HG03025 (cell line): ENCODE measurements around the gene STEAP1.
"Not testable (repeated sequence)": the region's sequence is repeated elsewhere in the genome, so short reads cannot be mapped to it uniquely, and the experiment has no call there.

Experiments used
- ATAC-seq: cut with Tn5 transposase; IDR thresholded peaks from one replicate; pipeline ENCODE4 v1.9.1; 2021; ENCODE audit warnings: mild to moderate bottlenecking, moderate library complexity; ENCODE audit not compliant: unreplicated experiment, low FRiP score

The STEAP1 gene

DNA sequence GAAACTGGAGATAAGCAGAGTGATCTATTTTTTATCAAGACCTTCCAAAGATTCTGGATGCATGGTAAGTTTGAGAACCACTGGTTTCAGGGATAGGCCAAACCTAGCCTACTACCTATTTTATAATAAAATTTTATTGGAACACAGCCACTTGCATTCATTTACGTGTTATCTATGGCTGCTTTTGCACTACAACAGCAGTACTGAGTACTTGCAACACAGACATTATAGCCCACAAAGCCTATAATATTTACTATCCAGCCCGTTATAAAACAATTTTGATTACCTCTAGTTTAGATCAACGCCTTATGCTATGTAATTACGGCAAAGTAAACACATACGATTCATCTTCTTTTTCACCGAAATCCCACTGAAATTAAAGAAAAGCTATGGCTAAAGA lies 18.4 kb downstream of the STEAP1 start:
- ATAC-seq, result no peak

DNA sequence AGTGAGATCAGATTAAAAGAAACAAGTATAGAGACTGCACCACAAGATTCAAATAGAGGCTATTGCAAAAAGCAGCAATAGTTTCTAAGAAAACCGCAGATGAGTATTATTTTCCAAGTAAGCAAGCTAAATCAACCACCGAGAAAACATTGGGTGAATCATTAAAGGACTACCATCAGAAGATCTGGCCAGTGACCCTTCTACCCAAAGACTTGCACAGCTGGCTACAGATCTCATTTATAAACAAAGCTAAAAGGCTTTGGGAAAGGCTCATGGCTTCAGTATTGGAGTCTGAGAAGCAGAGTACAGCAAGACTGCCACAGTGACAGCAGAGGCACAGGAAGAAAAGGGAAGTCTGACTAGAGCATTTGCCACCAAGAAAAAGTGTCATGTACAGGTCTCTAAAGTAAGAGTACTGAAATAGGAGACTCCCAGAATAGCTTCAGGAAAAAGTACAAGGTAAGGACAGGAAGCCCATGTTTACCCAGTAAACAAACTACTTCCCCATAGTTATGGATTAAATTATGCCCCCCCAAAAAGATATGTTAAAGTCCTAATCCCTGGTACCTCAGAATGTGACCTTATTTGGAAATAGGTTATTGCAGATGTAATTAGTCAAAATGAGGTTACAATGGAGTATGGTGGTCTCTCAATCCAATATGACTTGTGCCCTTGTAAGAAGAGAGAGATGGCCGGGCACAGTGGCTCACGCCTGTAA lies 19.0 kb downstream of the STEAP1 start:
- ATAC-seq, result peak; percentile 92

DNA sequence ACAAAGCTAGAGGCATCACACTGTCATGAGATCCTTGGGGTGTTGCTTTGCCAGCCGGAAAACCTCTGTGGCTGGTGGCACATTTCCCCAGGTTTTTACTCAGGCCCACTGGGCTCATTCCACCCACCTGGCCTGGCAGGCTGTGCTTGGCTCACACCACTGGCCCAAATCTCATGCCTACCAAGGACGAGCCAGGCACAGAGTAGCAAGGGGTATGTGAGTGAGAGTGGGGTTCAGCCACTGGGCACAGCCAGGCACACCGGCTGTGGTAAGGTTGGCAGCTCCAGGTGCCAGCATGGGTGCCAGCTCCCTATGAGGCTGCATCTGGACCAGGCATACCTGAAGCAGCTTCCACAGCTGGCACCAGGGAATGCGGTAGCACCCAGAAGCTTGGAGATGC lies 21.4 kb downstream of the STEAP1 start:
- no peak for ATAC-seq

DNA sequence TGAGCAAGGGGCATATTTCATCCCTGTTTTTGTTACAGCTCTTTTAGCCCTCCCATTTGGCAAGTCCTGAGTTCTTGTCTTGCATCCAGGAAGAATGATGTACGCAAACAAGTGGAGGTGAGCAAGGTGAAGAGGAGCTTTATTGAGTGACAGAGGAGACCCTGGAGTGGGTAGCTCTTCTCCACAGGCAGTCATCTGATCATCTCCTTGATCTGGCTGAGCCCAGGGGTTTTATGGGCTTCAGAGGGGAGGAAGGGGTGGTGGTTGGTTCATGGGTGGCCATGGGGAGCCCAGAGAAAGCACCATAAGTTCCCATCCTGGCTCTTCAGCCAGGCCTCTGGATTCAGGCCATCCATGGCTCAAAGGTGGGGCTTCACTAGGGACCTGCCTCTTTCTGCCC lies 21.9 kb downstream of the STEAP1 start:
- no peak for ATAC-seq

DNA sequence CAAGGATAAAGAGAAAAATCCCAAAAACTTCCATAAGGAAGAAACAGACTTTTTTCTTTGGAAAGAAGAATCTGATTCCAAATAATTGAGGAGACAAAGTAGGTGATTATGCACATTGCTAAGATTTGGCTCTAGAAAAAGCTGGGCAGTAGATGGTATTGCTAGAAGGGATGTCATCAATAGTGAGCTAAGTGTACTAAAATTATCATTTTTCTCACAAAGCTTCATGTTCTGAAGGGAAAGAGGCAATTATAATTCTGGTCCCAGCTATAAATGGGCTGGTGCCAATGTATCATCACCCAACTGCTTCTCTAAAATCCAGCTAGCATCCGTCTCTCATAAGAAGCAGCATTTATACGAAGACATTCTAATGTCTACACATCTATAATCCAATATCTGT lies 23.9 kb downstream of the STEAP1 start:
- no peak for ATAC-seq

DNA sequence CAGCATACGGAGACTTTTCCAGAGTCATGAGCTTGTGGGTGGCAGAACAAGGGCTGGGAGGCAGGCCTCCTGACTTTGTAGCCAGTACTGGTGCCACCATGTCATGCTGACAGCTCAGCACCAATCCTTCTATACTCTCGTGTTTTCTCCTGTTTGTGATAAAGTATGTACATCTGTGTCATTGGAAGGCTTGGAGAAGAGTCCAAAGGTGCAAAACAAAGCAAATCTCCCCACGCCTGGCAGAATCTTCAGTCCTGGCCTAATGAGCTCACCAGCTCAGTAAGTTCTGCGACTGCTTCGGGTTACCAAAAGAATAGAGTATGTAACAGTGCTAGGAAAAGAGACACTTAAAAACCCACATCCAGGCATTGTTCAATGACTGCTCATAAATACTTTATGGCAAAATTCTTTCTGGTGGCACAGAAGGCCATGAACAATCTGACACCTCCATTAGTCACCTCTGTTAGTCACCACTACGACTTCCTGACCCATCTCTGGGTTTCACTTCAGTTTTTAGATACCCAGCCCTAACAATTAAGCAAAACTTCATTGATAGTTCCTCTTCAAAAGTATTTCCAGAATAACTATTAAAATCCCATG lies 24.5 kb downstream of the STEAP1 start:
- peak; percentile 98 for ATAC-seq

DNA sequence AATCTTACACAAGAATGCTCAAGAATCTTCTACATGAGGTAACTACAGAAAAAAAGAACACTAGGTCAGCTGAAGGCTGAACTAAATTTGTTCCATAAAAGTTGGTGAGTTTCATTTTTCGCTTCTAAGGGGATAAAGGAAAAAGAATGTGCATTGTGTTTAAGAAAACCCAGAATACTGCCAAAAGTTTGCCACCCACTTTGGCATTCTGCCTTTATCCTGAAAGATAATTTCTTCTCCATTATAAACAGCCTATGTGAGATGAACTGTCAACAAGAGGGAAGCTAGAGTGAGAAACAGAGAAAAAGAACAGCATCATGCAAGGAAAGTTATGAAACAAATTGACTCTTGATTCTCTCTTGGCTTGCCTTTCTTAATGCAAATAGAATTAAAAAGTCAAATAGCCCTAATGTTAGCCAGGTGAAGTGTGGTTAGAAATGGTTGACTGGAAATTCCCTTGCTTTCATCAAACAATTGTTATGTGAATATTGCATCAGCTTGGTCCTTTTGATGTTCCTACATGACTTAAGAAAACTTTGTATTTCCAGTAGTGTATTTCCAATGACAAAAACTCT lies 25.8 kb downstream of the STEAP1 start:
- ATAC-seq, result no peak

DNA sequence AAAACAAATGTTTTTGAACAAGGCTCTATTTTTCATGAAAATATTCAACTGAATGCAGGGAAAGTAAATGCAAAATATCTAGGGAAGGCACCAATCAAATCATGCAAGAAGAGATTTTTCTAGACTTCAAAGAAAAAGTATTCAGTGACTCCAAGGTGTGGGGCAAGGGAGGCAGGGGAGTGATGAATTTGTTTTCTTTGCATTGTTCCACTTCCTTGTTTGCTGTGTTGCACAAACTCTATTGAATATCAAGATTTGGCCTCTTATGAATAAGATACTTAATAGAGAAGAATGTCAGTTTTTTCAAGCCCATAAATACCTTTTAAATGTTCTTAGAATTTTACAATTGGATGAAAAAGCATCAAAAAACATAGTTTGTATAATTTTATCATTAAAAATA lies 26.4 kb downstream of the STEAP1 start:
- no peak for ATAC-seq

DNA sequence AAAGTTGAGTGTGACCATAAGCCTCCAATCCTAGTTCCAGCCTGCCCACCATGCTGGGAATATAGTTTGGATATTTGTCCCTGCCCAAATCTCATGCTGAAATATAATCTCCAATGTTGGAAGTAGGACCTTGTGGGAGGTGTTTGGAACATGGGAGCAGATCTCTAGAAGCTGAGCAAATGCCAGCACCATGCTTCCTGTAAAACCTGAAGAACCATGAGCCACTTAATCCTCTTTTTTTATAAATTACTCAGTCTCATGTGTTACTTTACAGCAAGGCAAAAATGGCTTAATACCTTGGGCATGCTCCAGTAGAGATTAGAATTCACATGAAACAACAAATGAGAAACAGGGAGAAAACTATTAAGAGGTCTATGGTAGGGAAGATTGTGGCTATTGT lies 27.2 kb downstream of the STEAP1 start:
- ATAC-seq, result no peak

DNA sequence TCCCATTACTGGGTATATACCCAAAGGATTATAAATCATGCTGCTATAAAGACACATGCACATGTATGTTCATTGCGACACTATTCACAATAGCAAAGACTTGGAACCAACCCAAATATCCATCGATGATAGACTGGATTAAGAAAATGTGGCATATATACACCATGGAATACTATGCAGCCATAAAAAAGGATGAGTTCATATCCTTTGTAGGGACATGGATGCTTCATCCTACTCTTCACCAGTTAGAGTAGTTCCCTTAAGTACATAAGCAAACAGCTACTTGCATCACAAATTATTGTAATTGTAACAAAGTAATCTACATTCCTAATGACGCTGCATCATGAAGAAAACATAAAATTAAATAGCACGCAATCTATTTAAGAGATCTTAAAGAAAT lies 32.0 kb downstream of the STEAP1 start:
- ATAC-seq, result not testable (repeated sequence)

DNA sequence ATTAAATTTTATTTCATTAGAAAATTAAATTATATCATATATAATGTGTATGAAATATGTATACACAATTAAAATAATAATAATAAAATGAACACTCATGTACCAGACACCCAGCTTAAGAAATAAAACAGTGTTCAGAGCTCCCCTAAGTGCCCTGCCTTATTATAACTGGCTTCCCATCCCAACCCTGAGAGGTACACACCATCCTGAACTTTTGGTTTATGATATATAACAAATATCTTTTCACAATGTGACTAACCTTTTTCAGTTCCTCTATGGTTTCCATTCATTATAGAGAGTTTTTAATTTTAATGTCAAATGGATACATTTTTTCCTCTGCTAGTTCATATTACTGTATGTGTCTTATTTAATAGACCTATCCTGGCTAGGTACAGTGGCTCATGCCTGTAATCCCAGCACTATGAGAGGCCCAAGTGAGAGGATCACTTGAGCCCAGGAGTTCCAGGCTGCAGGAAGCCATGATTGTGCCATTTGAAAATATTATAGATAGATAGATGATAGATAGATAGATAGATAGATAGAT lies 33.3 kb downstream of the STEAP1 start:
- no peak for ATAC-seq

DNA sequence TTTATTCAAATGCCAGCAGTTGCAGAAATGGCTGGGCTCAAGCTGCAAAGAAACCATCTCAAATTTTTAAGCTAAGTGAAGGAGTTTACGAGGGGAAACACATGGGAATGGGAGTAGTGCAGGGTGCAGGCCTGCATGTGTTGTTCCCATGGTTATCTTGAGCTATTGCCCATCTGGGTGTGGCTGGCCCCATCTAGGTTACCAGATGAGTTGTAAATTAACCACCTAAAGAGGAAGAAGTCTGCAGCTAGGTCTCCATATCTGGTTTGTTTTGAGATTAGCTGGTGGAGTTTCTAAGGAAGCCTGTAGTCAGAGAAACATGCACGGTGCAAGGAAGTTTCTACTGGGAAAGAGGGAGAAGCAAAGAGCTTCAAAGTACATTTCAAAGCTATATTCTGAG lies 34.0 kb downstream of the STEAP1 start:
- peak; percentile 88 for ATAC-seq

DNA sequence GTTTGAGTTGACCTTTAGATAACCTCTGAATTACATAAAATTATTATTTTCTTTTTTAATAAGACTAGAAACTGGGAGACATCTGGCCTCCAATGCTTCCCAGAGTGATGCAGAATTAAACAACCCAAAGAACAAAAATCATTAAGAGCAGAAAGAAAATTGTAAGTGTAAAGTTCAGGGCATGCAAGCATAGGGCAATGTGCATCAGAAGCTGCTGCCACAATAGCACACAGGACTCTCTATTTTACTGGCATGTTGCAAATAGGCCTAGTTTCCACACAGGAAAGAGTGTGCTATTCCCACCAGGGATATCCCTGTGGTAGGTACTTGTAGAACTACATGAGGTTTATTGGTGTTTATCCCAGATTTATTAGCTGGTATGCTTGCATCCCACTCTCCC lies 36.7 kb downstream of the STEAP1 start:
- no peak for ATAC-seq

DNA sequence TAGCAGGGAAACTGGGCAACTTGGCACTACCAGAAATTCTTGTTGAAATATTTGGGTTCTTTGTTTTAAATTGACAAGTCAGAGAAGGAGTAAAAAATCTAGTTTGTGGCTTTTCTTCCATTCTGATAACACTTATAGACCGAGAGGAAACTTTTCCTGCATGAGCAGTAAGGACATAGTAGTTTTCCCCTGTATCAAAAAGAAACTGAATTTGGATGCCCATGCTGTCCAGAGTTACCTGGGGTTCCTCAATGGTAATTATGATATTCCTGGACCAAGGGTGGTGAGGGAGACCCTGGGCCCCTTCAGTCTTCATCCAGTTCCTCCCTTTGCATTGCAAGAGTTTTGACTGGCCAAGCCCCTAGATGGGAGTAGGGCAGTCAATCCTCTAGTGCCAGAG lies 37.4 kb downstream of the STEAP1 start:
- ATAC-seq, result no peak

DNA sequence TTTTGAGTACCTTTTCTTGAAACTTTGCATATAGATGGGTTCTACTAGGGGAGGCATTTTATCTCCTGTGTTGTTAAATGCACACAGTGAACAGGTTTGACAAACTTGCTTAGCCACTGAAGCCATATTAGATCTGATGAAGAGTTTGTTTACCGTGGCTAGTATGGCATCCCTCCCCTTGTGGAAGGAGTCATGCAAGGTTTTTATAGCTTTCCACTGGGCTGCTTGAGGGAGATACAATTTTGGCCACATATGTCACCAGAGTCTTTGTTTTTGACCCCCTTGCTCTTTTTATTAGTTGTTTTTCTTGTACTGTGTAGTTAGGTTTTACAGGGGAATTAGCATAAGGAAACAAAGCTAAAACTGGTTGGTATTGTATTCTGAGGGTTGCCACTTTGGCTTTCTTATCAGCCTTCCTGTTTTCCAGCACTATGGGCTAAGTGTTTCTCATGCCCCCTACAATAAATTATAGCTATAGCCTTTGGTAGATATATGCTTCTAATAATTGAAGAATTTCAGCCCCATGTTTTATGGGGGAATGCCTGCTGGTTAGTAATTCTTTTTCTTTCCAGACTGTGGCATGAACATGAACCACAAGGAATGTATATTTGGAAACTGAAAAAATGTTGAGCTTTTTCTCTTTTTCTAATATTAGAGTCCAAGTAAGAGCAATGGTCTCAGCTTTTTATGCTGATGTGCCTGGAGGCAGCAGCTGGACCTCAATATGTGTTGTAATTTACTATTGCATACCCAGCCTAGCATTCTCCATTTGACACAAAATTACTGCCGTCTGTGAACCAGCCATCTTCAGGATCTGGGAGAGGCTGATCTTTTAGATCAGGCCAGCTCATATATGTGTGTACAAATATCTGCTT lies 38.8 kb downstream of the STEAP1 start:
- ATAC-seq, result no peak

DNA sequence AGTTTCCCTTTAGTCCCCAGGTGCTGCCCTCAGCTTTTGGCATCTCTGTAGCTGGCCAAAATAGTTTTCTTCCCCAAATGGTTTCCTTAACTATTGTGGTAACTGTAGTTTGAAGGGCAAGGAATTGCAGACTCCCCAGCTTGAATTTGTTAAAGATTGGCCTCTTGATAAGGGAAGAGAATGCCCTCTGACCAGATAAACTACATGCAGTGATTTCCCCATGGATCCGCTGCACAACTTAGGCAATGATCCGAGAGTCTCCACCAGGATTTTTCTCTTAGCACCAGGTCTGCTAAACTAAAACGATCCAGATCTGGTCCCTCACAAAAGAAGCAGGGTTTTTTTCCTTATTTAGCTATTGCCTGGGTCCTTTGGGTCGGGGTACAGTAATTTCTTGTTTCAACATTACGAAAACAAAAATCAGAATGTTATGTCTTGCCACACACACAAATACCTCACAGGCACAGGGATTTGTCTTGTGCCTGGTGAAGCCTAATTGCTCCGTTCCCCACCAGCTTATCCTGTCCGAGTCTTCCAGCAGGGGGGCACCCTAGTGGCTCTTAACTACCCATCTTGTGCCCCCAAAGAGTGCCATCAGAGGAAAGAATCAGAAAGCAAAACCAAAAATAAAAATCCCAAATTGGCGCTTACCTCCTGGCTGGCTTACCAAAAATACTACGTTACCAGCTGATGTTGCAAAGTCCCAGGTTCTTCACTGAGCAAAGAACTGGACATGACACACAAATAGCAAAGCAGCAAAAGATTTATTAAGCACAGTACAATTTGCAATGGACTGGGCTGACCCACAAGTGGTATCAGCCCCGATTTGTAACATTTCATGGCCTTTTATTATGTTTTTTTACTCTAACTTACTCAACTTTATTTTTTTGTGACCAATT lies 40.9 kb downstream of the STEAP1 start:
- no peak for ATAC-seq

DNA sequence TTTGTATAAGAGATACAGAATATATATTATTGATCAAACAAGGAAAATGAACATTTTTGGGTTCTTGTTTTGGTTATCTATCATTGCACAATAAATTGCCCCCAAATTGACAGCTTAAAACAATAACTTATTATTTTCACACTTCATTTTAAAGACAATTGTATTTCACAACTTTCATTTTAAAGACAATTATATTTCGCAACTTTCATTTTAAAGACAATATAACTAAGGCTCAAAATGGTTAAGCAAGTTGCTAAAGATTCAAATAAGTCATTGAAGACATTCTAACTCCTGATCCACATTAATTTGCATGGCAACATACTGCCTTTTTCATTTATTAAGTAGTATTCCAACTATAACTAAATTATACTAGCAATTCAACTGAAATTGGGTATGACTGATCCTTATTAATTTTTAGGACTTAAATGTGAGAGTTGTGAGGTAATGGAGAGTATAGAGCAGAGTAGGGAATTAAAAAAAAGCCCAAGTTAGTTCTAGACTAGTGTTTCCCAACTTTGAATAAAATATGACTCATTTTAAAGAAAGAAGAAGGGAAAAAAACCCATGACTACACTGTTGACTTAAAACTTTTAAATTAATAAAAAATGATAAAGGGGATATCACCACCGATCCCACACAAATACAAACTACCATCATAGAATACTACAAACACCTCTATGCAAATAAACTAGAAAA lies 47.4 kb downstream of the STEAP1 start:
- no peak for ATAC-seq

DNA sequence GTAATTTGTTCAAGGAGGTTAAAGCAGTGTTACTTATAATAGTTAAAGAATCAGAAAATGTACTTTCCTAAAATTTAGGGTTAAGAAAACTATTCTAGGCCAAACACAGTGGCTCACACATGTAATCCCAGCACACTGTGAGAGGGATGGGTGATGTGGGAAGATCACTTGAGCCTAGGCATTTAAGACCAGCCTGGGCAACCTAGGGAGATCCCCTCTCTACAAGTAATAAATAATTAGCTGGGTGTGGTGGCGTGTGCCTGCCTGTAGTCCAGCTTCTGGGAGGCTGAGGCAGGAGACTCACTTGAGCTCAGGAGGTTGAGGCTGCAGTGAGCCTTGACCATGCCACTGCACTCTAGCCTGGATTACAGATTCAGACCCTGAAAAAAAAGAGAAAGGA lies 53.7 kb downstream of the STEAP1 start:
- no peak for ATAC-seq

DNA sequence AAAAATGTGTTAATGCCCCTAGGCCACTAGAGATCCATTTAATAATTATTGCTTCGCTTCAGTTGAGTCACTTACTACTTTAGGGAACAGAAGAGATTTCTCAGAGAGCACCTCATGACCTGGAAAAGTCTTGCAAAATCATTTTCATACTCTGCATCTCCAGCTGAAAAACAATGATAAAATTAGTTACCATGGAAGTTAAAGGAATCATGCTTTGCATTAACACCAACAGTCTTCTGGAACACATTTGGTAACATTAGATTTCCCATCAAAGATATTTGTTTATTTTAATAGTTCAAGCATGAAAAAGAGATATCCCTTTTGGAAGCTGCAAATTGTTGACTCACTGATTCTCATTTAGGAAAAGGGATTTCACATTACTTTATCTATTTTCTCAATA lies 55.5 kb downstream of the STEAP1 start:
- ATAC-seq, result no peak
